Naive thymus-derived CD4-positive, alpha-beta T cell (primary cell): Measurements from ENCODE around the gene C2CD2. TPM values are rescaled to one million over a fixed set of nuclear protein-coding genes. Genes with fewer than 3 reads are reported as not detected.
A peak's percentile ranks its signal among the peaks of the same experiment; 100 is the strongest.

Experiments used
- ATAC-seq: fragments of 150-1000 bp; cut with Tn5 transposase; 2 replicates; pipeline ENCODE4 v1.10.0; 2021; ENCODE audit warnings: mild to moderate bottlenecking, moderate library complexity
- CTCF ChIA-PET: fragments of 350-600 bp; sonication (Branson Sonifier 250); formaldehyde crosslinking; loops from one replicate; lab custom pipeline; 2021; ENCODE audit warnings: antibody characterized with exemption; lab: Charles Lee
- POLR2A ChIA-PET: fragments of 350-600 bp; sonication (Branson Sonifier 250); formaldehyde crosslinking; loops from one replicate; lab custom pipeline; 2021; ENCODE audit warnings: antibody characterized with exemption, inconsistent platforms; lab: Charles Lee
- DNase-seq, 9 donors: peaks; one replicate each; pipeline versions ENCODE4 v3.0.0 to v3.0.0-alpha.2; 2020 to 2022; ENCODE audit warnings: mixed read lengths in 1 of 9
- H3K27ac ChIP-seq: one replicate; pipeline ENCODE4 v1.7.0; 2013; ENCODE audit warnings: mild to moderate bottlenecking, low read depth, low read length, moderate library complexity
- H3K27me3 ChIP-seq, 2 donors: one replicate each; pipeline ENCODE4 v1.7.0; 2013; ENCODE audit warnings: low read length in 2 of 2, mild to moderate bottlenecking in 2 of 2, moderate library complexity in 2 of 2; ENCODE audit not compliant: control insufficient read depth in 2 of 2, insufficient read depth in 2 of 2
- H3K36me3 ChIP-seq, 3 experiments: 1 replicate in 2 of 3; 2 replicates in 1 of 3; pipeline ENCODE4 v1.7.0; 2013; ENCODE audit warnings: low read length in 3 of 3, mild to moderate bottlenecking in 3 of 3, moderate library complexity in 1 of 3; ENCODE audit not compliant: insufficient read depth in 3 of 3, control insufficient read depth in 2 of 3
- H3K4me1 ChIP-seq, 2 donors: one replicate each; pipeline ENCODE4 v1.7.0; 2013; ENCODE audit warnings: low read length in 2 of 2, mild to moderate bottlenecking in 2 of 2, moderate library complexity in 1 of 2; ENCODE audit not compliant: control insufficient read depth in 2 of 2, insufficient read depth in 2 of 2
- H3K4me3 ChIP-seq: 2 replicates; pipeline ENCODE4 v1.7.0; 2013; ENCODE audit warnings: mild to moderate bottlenecking, low read length
- H3K9me3 ChIP-seq, 3 experiments: 1 replicate in 2 of 3; 2 replicates in 1 of 3; pipeline ENCODE4 v1.7.0; 2013; ENCODE audit warnings: low read length in 3 of 3; ENCODE audit not compliant: control insufficient read depth in 2 of 3
- H3K27ac Mint-ChIP-seq, 9 donors: one replicate each; pipeline ENCODE4 v1.8.0; 2020 to 2022; ENCODE audit warnings: mixed read lengths in 9 of 9, mild to moderate bottlenecking in 8 of 9, moderate library complexity in 5 of 9, inconsistent platforms in 2 of 9
- H3K27me3 Mint-ChIP-seq, 5 donors: one replicate each; pipeline ENCODE4 v1.8.0; 2021 to 2022; ENCODE audit warnings: mixed read lengths in 5 of 5, mild to moderate bottlenecking in 1 of 5
- H3K36me3 Mint-ChIP-seq, 5 donors: one replicate each; pipeline ENCODE4 v1.8.0; 2020 to 2022; ENCODE audit warnings: mixed read lengths in 5 of 5, mild to moderate bottlenecking in 3 of 5, inconsistent platforms in 1 of 5
- H3K4me1 Mint-ChIP-seq, 7 donors: one replicate each; pipeline ENCODE4 v1.8.0; 2020 to 2022; ENCODE audit warnings: mixed read lengths in 7 of 7, mild to moderate bottlenecking in 3 of 7, inconsistent platforms in 1 of 7
- H3K4me3 Mint-ChIP-seq, 10 donors: one replicate each; pipeline ENCODE4 v1.8.0; 2020 to 2022; ENCODE audit warnings: mild to moderate bottlenecking in 10 of 10, mixed read lengths in 10 of 10, moderate library complexity in 6 of 10, inconsistent platforms in 2 of 10
- H3K9me3 Mint-ChIP-seq, 11 donors: one replicate each; pipeline ENCODE4 v1.8.0; 2020 to 2022; ENCODE audit warnings: mixed read lengths in 11 of 11, mild to moderate bottlenecking in 4 of 11, inconsistent platforms in 1 of 11, moderate library complexity in 1 of 11
- intact Hi-C, 2 donors: fragments of 100-400 bp; cut with micrococcal nuclease; formaldehyde crosslinking; loops; one replicate each; pipeline ENCODE4 v1.15.1; 2023
- polyA plus RNA-seq, 2 donors: library from polyadenylated mRNA; unstranded; fragments of 300-500 nt; fragmentation: Illumina TruSeq; gene quantifications; one replicate each; pipeline ENCODE4 v1.2.3, GENCODE V29; 2021
- total RNA-seq, 6 experiments: library from RNA in 5 of 6; stranded (reverse) in 5 of 6; gene quantifications; 1 replicate in 5 of 6; 2 replicates in 1 of 6; pipeline ENCODE4 v1.2.3 and lab custom pipeline; 2021 to 2026

Gene C2CD2
- total RNA-seq (10 to 100 TPM in 4 of 5 experiments, 1 to 10 TPM in 1; 7.1 to 14.8 (median 14.0) TPM), polyA plus RNA-seq (1 to 10 TPM; 2.8 to 4.9 TPM), total RNA-seq (lab: John Stamatoyannopoulos, UW) (27.5 reads per million, percentile 58 among the genes with 10 or more reads in this experiment)

DNA sequence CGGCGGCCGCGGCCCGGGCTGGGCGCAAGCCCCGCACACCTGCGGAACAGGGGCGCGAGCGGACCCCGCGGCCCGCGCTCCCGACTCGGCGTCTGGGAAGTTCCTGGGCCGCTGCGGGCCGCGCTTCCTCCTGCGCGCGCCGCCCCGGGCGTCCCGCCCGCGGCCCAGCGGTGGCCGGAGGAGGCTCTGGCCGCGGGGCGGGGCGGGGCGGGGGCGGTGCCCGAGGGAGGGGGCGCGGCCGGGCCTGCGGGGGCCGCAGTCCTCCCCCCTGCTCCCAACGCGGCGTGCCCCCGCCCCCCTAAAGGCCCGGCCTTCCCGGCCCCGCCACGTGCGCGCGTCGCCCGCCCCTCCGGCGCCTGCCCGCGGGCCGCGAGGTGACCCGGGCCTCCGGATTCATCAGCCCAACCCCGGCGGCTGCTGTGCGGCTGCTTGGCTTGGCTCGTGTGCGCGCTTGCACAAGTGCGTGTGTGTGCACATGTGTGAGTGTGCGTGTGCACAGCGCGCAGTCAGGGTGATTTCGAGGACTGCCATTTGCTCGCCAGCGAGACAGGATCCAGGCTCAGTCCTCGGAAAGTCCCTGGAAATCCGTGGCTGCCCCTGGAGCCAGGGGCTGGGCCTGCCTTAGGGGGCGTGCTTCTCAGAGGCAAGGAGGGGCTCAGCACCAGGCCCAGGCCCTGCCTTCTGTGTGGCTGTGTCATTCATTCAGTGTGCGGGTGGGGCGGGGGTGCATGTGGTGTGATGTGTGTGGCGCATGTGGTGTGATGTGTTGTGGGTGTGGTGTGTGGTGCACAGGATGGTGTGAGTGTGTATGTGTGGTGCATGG, at the start of gene C2CD2:
Gene C2CD2, minus strand, starts transcription at position 188 of the 823 bp plus-strand sequence. CDS start 370 bp downstream, outside the sequence.
- peak in 2 of 9 donors; percentile 9 to 47 for DNase-seq
- no peaks in the 10 kb centered on the region for H3K9me3 ChIP-seq
- ChIA-PET CTCF (no interaction called here), POLR2A (no interaction called here)
- H3K27me3 Mint-ChIP-seq: peaks cover 0 to 26% (median 7%) of the 10 kb centered on the region in 5 donors
- H3K4me1 Mint-ChIP-seq: peaks cover 4 to 25% (median 9%) of the 10 kb centered on the region in 7 donors
- H3K27me3 ChIP-seq: no peaks in the 10 kb centered on the region
- peak within 1 kb of the TSS; percentile 26 for H3K4me3 ChIP-seq
- H3K4me1 ChIP-seq: peaks cover 0 to 6% of the 10 kb centered on the region in 2 donors
- peak; percentile 59 for ATAC-seq
- peaks cover 0 to 4% (median 0%) of the 10 kb centered on the region in 5 donors for H3K36me3 Mint-ChIP-seq
- intact Hi-C loops: loop anchor here in 1 of 2 donors (2.0 kb wide), 1 partner anchor 27 kb away; no protein-coding TSS in a partner anchor
- H3K36me3 ChIP-seq: no peaks in the 10 kb centered on the region
- H3K4me3 Mint-ChIP-seq: peak within 1 kb of the TSS; percentile 16 to 88 (median 69)
- no peak within 1 kb of the TSS for H3K27ac ChIP-seq
- H3K9me3 Mint-ChIP-seq: peaks cover 0 to 3% (median 0%) of the 10 kb centered on the region in 11 donors
- peak within 1 kb of the TSS in 4 of 9 donors; percentile 7 to 41 (median 28) for H3K27ac Mint-ChIP-seq

DNA sequence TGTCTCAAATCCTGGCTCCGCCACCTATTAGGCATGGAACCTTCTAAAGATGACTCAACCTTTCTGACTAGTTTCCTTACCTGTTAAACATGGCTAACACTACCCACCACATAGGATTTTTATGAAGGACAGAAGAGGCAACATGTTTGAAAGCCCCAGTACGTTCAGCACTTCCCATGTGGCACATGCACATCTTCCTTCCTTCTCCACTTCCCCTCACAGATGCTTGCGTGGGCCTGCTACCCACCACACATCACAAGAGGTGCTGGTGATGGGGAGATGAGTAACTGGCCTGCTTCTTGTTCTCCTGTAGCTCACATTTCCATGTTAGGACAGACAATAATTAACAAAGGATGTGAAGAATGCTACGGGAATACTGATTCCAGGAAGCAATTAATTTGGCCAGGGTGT, 49.2 kb upstream of the C2CD2 start:
- ATAC-seq: no peak
- H3K9me3 Mint-ChIP-seq: peaks cover 0 to 3% (median 0%) of the 10 kb centered on the region in 11 donors
- Histone ChIP-seq H3K36me3 (peaks cover 0 to 11% (median 6%) of the 10 kb centered on the region in 3 experiments), H3K4me3 (no peak overlapping the region), H3K4me1 (peaks cover 6 to 14% of the 10 kb centered on the region in 2 donors), H3K9me3 (no peaks in the 10 kb centered on the region), H3K27ac (no peak overlapping the region), H3K27me3 (no peaks in the 10 kb centered on the region)
- H3K27ac Mint-ChIP-seq: peak overlapping the region in 4 of 9 donors; percentile 69 to 87 (median 82)
- H3K4me1 Mint-ChIP-seq: peaks cover 27 to 61% (median 47%) of the 10 kb centered on the region in 7 donors
- ChIA-PET CTCF (interaction anchor here (1.3 to 1.4 kb wide), 2 partner anchors 105 to 114 kb away, joined by 3 to 5 read pairs; no protein-coding TSS in a partner anchor), POLR2A (interaction anchor here (13.0 kb wide), 1 partner anchor 61 kb away, joined by 122 read pairs; no protein-coding TSS in a partner anchor)
- DNase-seq: peak in 1 of 9 donors; percentile 48
- H3K27me3 Mint-ChIP-seq: no peaks in the 10 kb centered on the region
- peaks cover 8 to 56% (median 30%) of the 10 kb centered on the region in 5 donors for H3K36me3 Mint-ChIP-seq
- H3K4me3 Mint-ChIP-seq: peak overlapping the region in 8 of 10 donors; percentile 14 to 82 (median 60)
- intact Hi-C loops: loop anchor here in 1 of 2 donors (2.0 to 10.0 kb wide), 3 partner anchors 76 to 638 kb away; partner anchors contain the start of gene MX2

DNA sequence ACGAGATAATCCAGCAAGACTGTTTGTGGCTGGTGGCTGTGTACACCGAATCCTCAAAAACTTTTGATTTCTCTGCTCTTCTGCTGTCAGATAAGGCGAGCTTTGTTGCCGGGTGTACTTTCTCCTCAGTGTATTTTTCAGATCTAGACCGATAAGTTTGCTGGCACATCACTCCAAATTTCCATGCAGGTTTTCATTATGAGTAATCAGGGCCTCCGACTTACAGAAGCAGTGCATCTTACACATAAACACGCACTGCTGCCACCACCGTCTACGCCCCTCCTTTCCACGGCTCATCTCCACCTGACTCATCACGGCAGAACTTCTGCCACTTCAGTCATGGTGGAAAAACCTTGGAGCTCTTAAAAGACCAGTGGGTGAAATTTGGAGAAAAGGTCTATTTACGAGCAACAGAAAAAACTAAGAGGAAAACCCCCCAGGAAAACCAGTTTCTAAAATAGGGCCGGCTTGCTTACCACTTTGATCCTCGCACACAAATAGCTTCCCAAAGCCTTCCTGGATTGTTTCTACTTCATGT, 48.7 kb upstream of the C2CD2 start:
- Mint-ChIP-seq H3K27me3 (no peaks in the 10 kb centered on the region), H3K4me3 (peak overlapping the region; percentile 33 to 82 (median 68)), H3K4me1 (peaks cover 27 to 55% (median 42%) of the 10 kb centered on the region in 7 donors), H3K27ac (peak overlapping the region; percentile 19 to 91 (median 80)), H3K36me3 (peaks cover 8 to 55% (median 30%) of the 10 kb centered on the region in 5 donors), H3K9me3 (peaks cover 0 to 3% (median 0%) of the 10 kb centered on the region in 11 donors)
- H3K4me3 ChIP-seq: no peak overlapping the region
- no peaks in the 10 kb centered on the region for H3K27me3 ChIP-seq
- ATAC-seq: peak; percentile 66
- H3K27ac ChIP-seq: no peak overlapping the region
- CTCF ChIA-PET: interaction anchor here (0.6 to 1.4 kb wide), 3 partner anchors 105 to 794 kb away, joined by 3 to 11 read pairs (median 5); no protein-coding TSS in a partner anchor
- H3K9me3 ChIP-seq: no peaks in the 10 kb centered on the region
- POLR2A ChIA-PET: interaction anchor here (0.6 to 13.0 kb wide), 3 partner anchors 61 to 112 kb away, joined by 3 to 122 read pairs (median 5); no protein-coding TSS in a partner anchor
- peak in 4 of 9 donors; percentile 30 to 73 (median 57) for DNase-seq
- H3K4me1 ChIP-seq: peaks cover 6 to 14% of the 10 kb centered on the region in 2 donors
- intact Hi-C loops: loop anchor here in 1 of 2 donors (1.0 to 10.0 kb wide), 4 partner anchors 8 to 638 kb away; partner anchors contain the start of genes MX2 and ZBTB21
- peaks cover 0 to 11% (median 6%) of the 10 kb centered on the region in 3 experiments for H3K36me3 ChIP-seq

GRCh38 chr21:42001781-42002180, 48.0 kb upstream of the C2CD2 start:
- Histone ChIP-seq H3K4me1 (peaks cover 6 to 14% of the 10 kb centered on the region in 2 donors), H3K4me3 (no peak overlapping the region), H3K36me3 (peaks cover 0 to 11% (median 6%) of the 10 kb centered on the region in 3 experiments), H3K9me3 (no peaks in the 10 kb centered on the region), H3K27me3 (no peaks in the 10 kb centered on the region), H3K27ac (no peak overlapping the region)
- peaks cover 8 to 54% (median 32%) of the 10 kb centered on the region in 5 donors for H3K36me3 Mint-ChIP-seq
- H3K4me3 Mint-ChIP-seq: peak overlapping the region in 3 of 10 donors; percentile 25 to 73 (median 50)
- H3K27ac Mint-ChIP-seq: peak overlapping the region in 4 of 9 donors; percentile 6 to 80 (median 26)
- ChIA-PET POLR2A (interaction anchor here (0.9 to 13.0 kb wide), 5 partner anchors 8 to 107 kb away, joined by 3 to 122 read pairs (median 3); partner anchors contain the start of gene ZBTB21), CTCF (interaction anchor here (1.4 kb wide), 1 partner anchor 116 kb away, joined by 3 read pairs; no protein-coding TSS in a partner anchor)
- peaks cover 23 to 51% (median 38%) of the 10 kb centered on the region in 7 donors for H3K4me1 Mint-ChIP-seq
- DNase-seq (no peak), ATAC-seq (no peak)
- intact Hi-C loops: loop anchor here in 1 of 2 donors (1.0 to 10.0 kb wide), 4 partner anchors 9 to 637 kb away; partner anchors contain the start of genes MX2 and ZBTB21
- no peaks in the 10 kb centered on the region for H3K27me3 Mint-ChIP-seq
- H3K9me3 Mint-ChIP-seq: peaks cover 0 to 4% (median 0%) of the 10 kb centered on the region in 11 donors

GRCh38 chr21:42000908-42001307, 47.1 kb upstream of the C2CD2 start:
- DNase-seq (no peak), ATAC-seq (no peak)
- POLR2A ChIA-PET: interaction anchor here (0.9 to 1.3 kb wide), 2 partner anchors 9 to 62 kb away, joined by 3 to 4 read pairs; partner anchors contain the start of gene ZBTB21
- Mint-ChIP-seq H3K27ac (no peak overlapping the region), H3K36me3 (peaks cover 5 to 58% (median 38%) of the 10 kb centered on the region in 5 donors), H3K4me3 (peak overlapping the region in 1 of 10 donors; percentile 25), H3K4me1 (peaks cover 21 to 45% (median 33%) of the 10 kb centered on the region in 7 donors), H3K27me3 (no peaks in the 10 kb centered on the region), H3K9me3 (peaks cover 0 to 12% (median 0%) of the 10 kb centered on the region in 11 donors)
- Histone ChIP-seq H3K9me3 (no peaks in the 10 kb centered on the region), H3K4me1 (peaks cover 6 to 14% of the 10 kb centered on the region in 2 donors), H3K27ac (no peak overlapping the region), H3K4me3 (no peak overlapping the region), H3K36me3 (peaks cover 0 to 16% (median 6%) of the 10 kb centered on the region in 3 experiments), H3K27me3 (no peaks in the 10 kb centered on the region)
- CTCF ChIA-PET: interaction anchor here (0.7 kb wide), 1 partner anchor 63 kb away, joined by 3 read pairs; no protein-coding TSS in a partner anchor
- intact Hi-C loops: loop anchor here in 1 of 2 donors (10.0 kb wide), 2 partner anchors 424 to 636 kb away; partner anchors contain the start of gene MX2
